Naive thymus-derived CD4-positive, alpha-beta T cell (primary cell): ENCODE results near the gene CABP7. TPM values are rescaled to one million over a fixed set of nuclear protein-coding genes. Genes with fewer than 3 reads are reported as not detected.
A peak's percentile ranks its signal among the peaks of the same experiment; 100 is the strongest.

Experiments used
- ATAC-seq: fragments of 150-1000 bp; cut with Tn5 transposase; 2 replicates; pipeline ENCODE4 v1.10.0; 2021; ENCODE audit warnings: mild to moderate bottlenecking, moderate library complexity
- CTCF ChIA-PET: fragments of 350-600 bp; sonication (Branson Sonifier 250); formaldehyde crosslinking; loops from one replicate; lab custom pipeline; 2021; ENCODE audit warnings: antibody characterized with exemption; lab: Charles Lee
- POLR2A ChIA-PET: fragments of 350-600 bp; sonication (Branson Sonifier 250); formaldehyde crosslinking; loops from one replicate; lab custom pipeline; 2021; ENCODE audit warnings: antibody characterized with exemption, inconsistent platforms; lab: Charles Lee
- DNase-seq, 9 donors: peaks; one replicate each; pipeline versions ENCODE4 v3.0.0 to v3.0.0-alpha.2; 2020 to 2022; ENCODE audit warnings: mixed read lengths in 1 of 9
- H3K27ac ChIP-seq: one replicate; pipeline ENCODE4 v1.7.0; 2013; ENCODE audit warnings: mild to moderate bottlenecking, low read depth, low read length, moderate library complexity
- H3K27me3 ChIP-seq, 2 donors: one replicate each; pipeline ENCODE4 v1.7.0; 2013; ENCODE audit warnings: low read length in 2 of 2, mild to moderate bottlenecking in 2 of 2, moderate library complexity in 2 of 2; ENCODE audit not compliant: control insufficient read depth in 2 of 2, insufficient read depth in 2 of 2
- H3K36me3 ChIP-seq, 3 experiments: 1 replicate in 2 of 3; 2 replicates in 1 of 3; pipeline ENCODE4 v1.7.0; 2013; ENCODE audit warnings: low read length in 3 of 3, mild to moderate bottlenecking in 3 of 3, moderate library complexity in 1 of 3; ENCODE audit not compliant: insufficient read depth in 3 of 3, control insufficient read depth in 2 of 3
- H3K4me1 ChIP-seq, 2 donors: one replicate each; pipeline ENCODE4 v1.7.0; 2013; ENCODE audit warnings: low read length in 2 of 2, mild to moderate bottlenecking in 2 of 2, moderate library complexity in 1 of 2; ENCODE audit not compliant: control insufficient read depth in 2 of 2, insufficient read depth in 2 of 2
- H3K4me3 ChIP-seq: 2 replicates; pipeline ENCODE4 v1.7.0; 2013; ENCODE audit warnings: mild to moderate bottlenecking, low read length
- H3K9me3 ChIP-seq, 3 experiments: 1 replicate in 2 of 3; 2 replicates in 1 of 3; pipeline ENCODE4 v1.7.0; 2013; ENCODE audit warnings: low read length in 3 of 3; ENCODE audit not compliant: control insufficient read depth in 2 of 3
- H3K27ac Mint-ChIP-seq, 9 donors: one replicate each; pipeline ENCODE4 v1.8.0; 2020 to 2022; ENCODE audit warnings: mixed read lengths in 9 of 9, mild to moderate bottlenecking in 8 of 9, moderate library complexity in 5 of 9, inconsistent platforms in 2 of 9
- H3K27me3 Mint-ChIP-seq, 5 donors: one replicate each; pipeline ENCODE4 v1.8.0; 2021 to 2022; ENCODE audit warnings: mixed read lengths in 5 of 5, mild to moderate bottlenecking in 1 of 5
- H3K36me3 Mint-ChIP-seq, 5 donors: one replicate each; pipeline ENCODE4 v1.8.0; 2020 to 2022; ENCODE audit warnings: mixed read lengths in 5 of 5, mild to moderate bottlenecking in 3 of 5, inconsistent platforms in 1 of 5
- H3K4me1 Mint-ChIP-seq, 7 donors: one replicate each; pipeline ENCODE4 v1.8.0; 2020 to 2022; ENCODE audit warnings: mixed read lengths in 7 of 7, mild to moderate bottlenecking in 3 of 7, inconsistent platforms in 1 of 7
- H3K4me3 Mint-ChIP-seq, 10 donors: one replicate each; pipeline ENCODE4 v1.8.0; 2020 to 2022; ENCODE audit warnings: mild to moderate bottlenecking in 10 of 10, mixed read lengths in 10 of 10, moderate library complexity in 6 of 10, inconsistent platforms in 2 of 10
- H3K9me3 Mint-ChIP-seq, 11 donors: one replicate each; pipeline ENCODE4 v1.8.0; 2020 to 2022; ENCODE audit warnings: mixed read lengths in 11 of 11, mild to moderate bottlenecking in 4 of 11, inconsistent platforms in 1 of 11, moderate library complexity in 1 of 11
- intact Hi-C, 2 donors: fragments of 100-400 bp; cut with micrococcal nuclease; formaldehyde crosslinking; loops; one replicate each; pipeline ENCODE4 v1.15.1; 2023
- polyA plus RNA-seq, 2 donors: library from polyadenylated mRNA; unstranded; fragments of 300-500 nt; fragmentation: Illumina TruSeq; gene quantifications; one replicate each; pipeline ENCODE4 v1.2.3, GENCODE V29; 2021
- total RNA-seq, 6 experiments: library from RNA in 5 of 6; stranded (reverse) in 5 of 6; gene quantifications; 1 replicate in 5 of 6; 2 replicates in 1 of 6; pipeline ENCODE4 v1.2.3 and lab custom pipeline; 2021 to 2026

CABP7 gene
- total and polyA plus RNA-seq, 7 experiments from 2014 or later, result 0.07 to 0.42 (median 0.17) TPM; not detected in 3

GRCh38 chr22:29741926-29742325 lies 22.1 kb downstream of the CABP7 start:
- H3K36me3 Mint-ChIP-seq, result peaks cover 4 to 46% (median 8%) of the 10 kb centered on the region in 5 donors
- ChIA-PET POLR2A (no interaction called here), CTCF (no interaction called here)
- Histone ChIP-seq H3K27ac (no peak overlapping the region), H3K36me3 (peaks cover 0 to 61% (median 5%) of the 10 kb centered on the region in 3 experiments), H3K4me1 (no peaks in the 10 kb centered on the region), H3K9me3 (no peaks in the 10 kb centered on the region), H3K4me3 (no peak overlapping the region), H3K27me3 (no peaks in the 10 kb centered on the region)
- no peak overlapping the region for H3K4me3 Mint-ChIP-seq
- H3K27me3 Mint-ChIP-seq, result no peaks in the 10 kb centered on the region
- intact Hi-C loops, result no loop called here
- peaks cover 0 to 6% (median 4%) of the 10 kb centered on the region in 7 donors for H3K4me1 Mint-ChIP-seq
- H3K9me3 Mint-ChIP-seq, result no peaks in the 10 kb centered on the region
- DNase-seq (no peak), ATAC-seq (no peak)
- H3K27ac Mint-ChIP-seq, result no peak overlapping the region

GRCh38 chr22:29742326-29742725 lies 22.5 kb downstream of the CABP7 start:
- intact Hi-C loops, result no loop called here
- DNase-seq (no peak), ATAC-seq (no peak)
- Histone ChIP-seq H3K9me3 (no peaks in the 10 kb centered on the region), H3K4me1 (no peaks in the 10 kb centered on the region), H3K36me3 (peaks cover 0 to 63% (median 5%) of the 10 kb centered on the region in 3 experiments), H3K4me3 (no peak overlapping the region), H3K27ac (no peak overlapping the region), H3K27me3 (no peaks in the 10 kb centered on the region)
- CTCF ChIA-PET, result no interaction called here
- POLR2A ChIA-PET, result no interaction called here
- Mint-ChIP-seq H3K4me1 (peaks cover 0 to 6% (median 4%) of the 10 kb centered on the region in 7 donors), H3K36me3 (peaks cover 4 to 44% (median 7%) of the 10 kb centered on the region in 5 donors), H3K27me3 (no peaks in the 10 kb centered on the region), H3K4me3 (no peak overlapping the region), H3K9me3 (no peaks in the 10 kb centered on the region), H3K27ac (peak overlapping the region in 1 of 9 donors; percentile 38)

- intact Hi-C loops, result no loop called here
- Histone ChIP-seq H3K4me3 (no peak overlapping the region), H3K36me3 (peaks cover 0 to 51% (median 5%) of the 10 kb centered on the region in 3 experiments), H3K27me3 (no peaks in the 10 kb centered on the region), H3K27ac (no peak overlapping the region), H3K9me3 (no peaks in the 10 kb centered on the region), H3K4me1 (no peaks in the 10 kb centered on the region)
- Mint-ChIP-seq H3K27ac (peak overlapping the region in 1 of 9 donors; percentile 39), H3K4me3 (no peak overlapping the region), H3K27me3 (no peaks in the 10 kb centered on the region), H3K36me3 (peaks cover 7 to 46% (median 10%) of the 10 kb centered on the region in 5 donors), H3K4me1 (peaks cover 4 to 8% (median 6%) of the 10 kb centered on the region in 7 donors), H3K9me3 (no peaks in the 10 kb centered on the region)
- ChIA-PET POLR2A (interaction anchor here (0.5 kb wide), 1 partner anchor 121 kb away, joined by 3 read pairs; no protein-coding TSS in a partner anchor), CTCF (no interaction called here)
- DNase-seq (no peak), ATAC-seq (no peak)
These were observed 25.1 kb downstream of the CABP7 start for GRCh38 chr22:29744902-29745301.

GRCh38 chr22:29747832-29748231 lies 28.0 kb downstream of the CABP7 start:
- CTCF ChIA-PET, result no interaction called here
- H3K9me3 ChIP-seq, result no peaks in the 10 kb centered on the region
- intact Hi-C loops, result no loop called here
- H3K4me1 ChIP-seq, result peaks cover 0 to 9% of the 10 kb centered on the region in 2 donors
- POLR2A ChIA-PET, result no interaction called here
- no peak for DNase-seq
- no peaks in the 10 kb centered on the region for H3K9me3 Mint-ChIP-seq
- H3K36me3 Mint-ChIP-seq, result peaks cover 8 to 30% (median 11%) of the 10 kb centered on the region in 5 donors
- no peaks in the 10 kb centered on the region for H3K27me3 Mint-ChIP-seq
- peaks cover 11 to 27% (median 17%) of the 10 kb centered on the region in 7 donors for H3K4me1 Mint-ChIP-seq
- H3K27ac Mint-ChIP-seq, result no peak overlapping the region
- no peak for ATAC-seq
- H3K27me3 ChIP-seq, result no peaks in the 10 kb centered on the region
- H3K4me3 Mint-ChIP-seq, result no peak overlapping the region
- no peak overlapping the region for H3K27ac ChIP-seq
- no peak overlapping the region for H3K4me3 ChIP-seq
- H3K36me3 ChIP-seq, result peaks cover 0 to 39% (median 0%) of the 10 kb centered on the region in 3 experiments

- H3K27me3 ChIP-seq, result no peaks in the 10 kb centered on the region
- no peaks in the 10 kb centered on the region for H3K9me3 ChIP-seq
- peaks cover 0 to 9% of the 10 kb centered on the region in 2 donors for H3K4me1 ChIP-seq
- peaks cover 11 to 27% (median 17%) of the 10 kb centered on the region in 7 donors for H3K4me1 Mint-ChIP-seq
- intact Hi-C loops, result no loop called here
- no peak overlapping the region for H3K4me3 ChIP-seq
- ChIA-PET CTCF (no interaction called here), POLR2A (no interaction called here)
- H3K27me3 Mint-ChIP-seq, result no peaks in the 10 kb centered on the region
- H3K36me3 ChIP-seq, result peaks cover 0 to 39% (median 0%) of the 10 kb centered on the region in 3 experiments
- H3K9me3 Mint-ChIP-seq, result no peaks in the 10 kb centered on the region
- no peak overlapping the region for H3K27ac ChIP-seq
- no peak overlapping the region for H3K4me3 Mint-ChIP-seq
- no peak overlapping the region for H3K27ac Mint-ChIP-seq
- H3K36me3 Mint-ChIP-seq, result peaks cover 8 to 26% (median 11%) of the 10 kb centered on the region in 5 donors
- ATAC-seq (no peak), DNase-seq (no peak)
These were observed 28.6 kb downstream of the CABP7 start for GRCh38 chr22:29748248-29748893.

- Histone ChIP-seq H3K4me1 (peaks cover 0 to 9% of the 10 kb centered on the region in 2 donors), H3K4me3 (no peak overlapping the region), H3K36me3 (peaks cover 0 to 41% (median 0%) of the 10 kb centered on the region in 3 experiments), H3K9me3 (no peaks in the 10 kb centered on the region), H3K27ac (no peak overlapping the region), H3K27me3 (no peaks in the 10 kb centered on the region)
- intact Hi-C loops, result no loop called here
- H3K4me1 Mint-ChIP-seq, result peaks cover 11 to 27% (median 17%) of the 10 kb centered on the region in 7 donors
- no peak for ATAC-seq
- ChIA-PET CTCF (no interaction called here), POLR2A (no interaction called here)
- H3K36me3 Mint-ChIP-seq, result peaks cover 8 to 23% (median 11%) of the 10 kb centered on the region in 5 donors
- H3K4me3 Mint-ChIP-seq, result peak overlapping the region in 1 of 10 donors; percentile 4
- no peaks in the 10 kb centered on the region for H3K27me3 Mint-ChIP-seq
- H3K9me3 Mint-ChIP-seq, result no peaks in the 10 kb centered on the region
- no peak overlapping the region for H3K27ac Mint-ChIP-seq
- DNase-seq, result no peak
These were observed 30.2 kb downstream of the CABP7 start for GRCh38 chr22:29750029-29750428.
